K562 (cell line): ENCODE data around the gene RAPGEF5. TPM values are rescaled to one million over a fixed set of nuclear protein-coding genes. Genes with fewer than 3 reads are reported as not detected.

Source experiments
- ATAC-seq: fragments of 200-7000 bp; cut with Tn5 transposase; 3 replicates; pipeline ENCODE4 v1.9.1; 2020; ENCODE audit warnings: moderate library complexity
- BruUV-seq: library from RNA; stranded (reverse); fragments of 400-500 nt; replicated peaks from 2 replicates; lab custom pipeline; 2021; lab: Mats Ljungman, UMichigan
- CTCF ChIA-PET: fragments of 300-600 bp; formaldehyde crosslinking; extraction: SDS; loops from one replicate; lab custom pipeline; 2021; ENCODE audit warnings: low intra/inter-chr PET ratio; lab: Yijun Ruan, JAX
- POLR2A ChIA-PET: fragments of 300-600, 350-650 bp; sonication (Branson Sonifier 250); formaldehyde crosslinking; extraction: SDS; loops from one replicate; lab custom pipeline; 2021; ENCODE audit warnings: antibody characterized with exemption, inconsistent platforms; lab: Yijun Ruan, JAX
- DNase-seq, 4 experiments: peaks; one replicate each; pipeline versions ENCODE4 v3.0.0 to v3.0.0-alpha.2; 2011 to 2018; ENCODE audit warnings: low spot score in 3 of 4, mixed read lengths in 3 of 4; ENCODE audit errors: extremely low read depth in 1 of 4
- FAIRE-seq: peaks from 2 replicates; lab custom pipeline; 2011; peaks lifted over from hg19 to GRCh38; lab: Jason Lieb, UNC
- H2AFZ ChIP-seq: 2 replicates; pipeline ENCODE4 v1.6.0; 2011; ENCODE audit warnings: low read depth, low read length, control low read depth, inconsistent platforms
- H3K27ac ChIP-seq: fragments of 200-600 bp; 3 replicates; pipeline ENCODE4 v1.8.0; 2011; ENCODE audit warnings: low read depth, mild to moderate bottlenecking, control low read depth, inconsistent platforms, low read length, moderate library complexity, mixed read lengths; ENCODE audit errors: extremely low read depth
- H3K27me3 ChIP-seq, 2 experiments: fragments of 300-600 bp in 1 of 2; 2 replicates in 1 of 2; 3 replicates in 1 of 2; pipeline versions ENCODE4 v1.6.0 to v1.8.0; 2011; ENCODE audit warnings: inconsistent platforms in 2 of 2, low read length in 2 of 2, mild to moderate bottlenecking in 1 of 2, mixed read lengths in 1 of 2, moderate library complexity in 1 of 2; ENCODE audit not compliant: control insufficient read depth in 2 of 2, insufficient read depth in 2 of 2
- H3K36me3 ChIP-seq: fragments of 300-600 bp; 3 replicates; pipeline ENCODE4 v1.8.0; 2011; ENCODE audit warnings: mild to moderate bottlenecking, low read length, inconsistent platforms; ENCODE audit not compliant: control insufficient read depth, insufficient read depth
- H3K4me1 ChIP-seq, 2 experiments: fragments of 200-600 bp in 1 of 2; replicated peaks in 1 of 2; 2 replicates in 1 of 2; 3 replicates in 1 of 2; pipeline versions ENCODE4 v1.5.1 to v1.8.0; 2011; ENCODE audit warnings: inconsistent platforms in 2 of 2, low read length in 2 of 2, mild to moderate bottlenecking in 1 of 2, mixed read lengths in 1 of 2, moderate library complexity in 1 of 2; ENCODE audit not compliant: control insufficient read depth in 2 of 2, insufficient read depth in 2 of 2
- H3K4me2 ChIP-seq: 2 replicates; pipeline ENCODE4 v1.6.1; 2011; ENCODE audit warnings: low read length, control low read depth, inconsistent platforms, mixed read lengths; ENCODE audit not compliant: insufficient read depth
- H3K4me3 ChIP-seq: fragments of 200-600 bp; sonication (generic), shearing (Covaris generic); 2 replicates; pipeline ENCODE4 v1.5.1; 2016; ENCODE audit warnings: control low read depth, inconsistent platforms
- H3K79me2 ChIP-seq: fragments of 200-600 bp; 3 replicates; pipeline ENCODE4 v1.8.0; 2011; ENCODE audit warnings: low read length, inconsistent platforms; ENCODE audit not compliant: control insufficient read depth, insufficient read depth
- H3K9ac ChIP-seq, 2 experiments: 2 replicates each; pipeline versions ENCODE4 v1.6.0 to v1.6.1; 2011; ENCODE audit warnings: low read depth in 2 of 2, low read length in 2 of 2, control low read depth in 1 of 2, inconsistent platforms in 1 of 2, mild to moderate bottlenecking in 1 of 2, mixed read lengths in 1 of 2; ENCODE audit not compliant: insufficient read depth in 1 of 2
- H3K9me1 ChIP-seq: one replicate; pipeline ENCODE4 v1.6.0; 2011; ENCODE audit warnings: inconsistent platforms, mild to moderate bottlenecking, low read length, moderate library complexity; ENCODE audit not compliant: control insufficient read depth, insufficient read depth
- H3K9me3 ChIP-seq: replicated peaks from 2 replicates; pipeline ENCODE4 v1.5.1; 2011; ENCODE audit warnings: low read depth, low read length, inconsistent platforms; ENCODE audit not compliant: control insufficient read depth, insufficient read depth
- H4K20me1 ChIP-seq: replicated peaks from 2 replicates; pipeline ENCODE4 v1.6.1; 2011; ENCODE audit warnings: low read length, inconsistent platforms, mixed read lengths; ENCODE audit not compliant: control insufficient read depth, insufficient read depth
- ETV1 ChIP-seq: fragments of 450-650 bp; conservative IDR thresholded peaks from 2 replicates; pipeline ENCODE4 v1.6.1; 2016; ENCODE audit warnings: missing genetic modification characterization, control low read depth, low read depth, missing compliant biosample characterization
- HDAC6 ChIP-seq: IDR thresholded peaks from 2 replicates; pipeline ENCODE4 v1.6.1; 2012; ENCODE audit warnings: low read depth, mild to moderate bottlenecking, control low read depth, inconsistent platforms, low read length, moderate library complexity
- HMGN3 ChIP-seq: IDR thresholded peaks from 2 replicates; pipeline ENCODE4 v1.6.1; 2011; ENCODE audit warnings: borderline replicate concordance, low read depth, mild to moderate bottlenecking, mixed read lengths, low read length; ENCODE audit not compliant: insufficient read length; ENCODE audit errors: extremely low read depth
- HNRNPK ChIP-seq: fragments of 200-400 bp; formaldehyde crosslinking; IDR thresholded peaks from one replicate; pipeline ENCODE4 v1.6.1; 2018; ENCODE audit warnings: mild to moderate bottlenecking, low read depth, low read length; ENCODE audit not compliant: poor library complexity, severe bottlenecking
- NR4A1 ChIP-seq, 2 experiments: fragments of 250-450 bp in 1 of 2; fragments of 450-650 bp in 1 of 2; sonication (Bioruptor Pico) in 1 of 2; IDR thresholded peaks; 2 replicates each; pipeline versions ENCODE4 v1.4.0 to v1.6.1; 2016 to 2020; ENCODE audit warnings: mild to moderate bottlenecking in 2 of 2, missing compliant biosample characterization in 1 of 2, missing genetic modification characterization in 1 of 2, moderate library complexity in 1 of 2
- PML ChIP-seq: IDR thresholded peaks from 2 replicates; pipeline ENCODE4 v1.6.1; 2012; ENCODE audit warnings: low read length, inconsistent platforms
- STAT5A ChIP-seq: IDR thresholded peaks from 2 replicates; pipeline ENCODE4 v1.6.1; 2012; ENCODE audit warnings: low read length, inconsistent platforms, borderline replicate concordance
- TGIF2 ChIP-seq: sonication (generic); formaldehyde crosslinking; IDR thresholded peaks from 2 replicates; pipeline ENCODE4 v1.8.1; 2022; ENCODE audit warnings: mild to moderate bottlenecking, missing genetic modification reagents, moderate library complexity
- ZNF551 ChIP-seq: fragments of 250-450 bp; sonication (Bioruptor Pico); IDR thresholded peaks from 2 replicates; pipeline ENCODE4 v1.5.0; 2021; ENCODE audit warnings: mild to moderate bottlenecking, moderate library complexity
- WGBS: fragments of 100-300 bp; shearing (Covaris generic); methylation state at CpG from one replicate; pipeline ENCODE4 v1.1.6; 2016; ENCODE audit warnings: low coverage, mixed read lengths; ENCODE audit not compliant: insufficient coverage; ENCODE audit errors: missing lambda C conversion rate; 5-methylcytosine and 5-hydroxymethylcytosine counted together
- in situ Hi-C: fragments of 300-500 bp; cut with MboI; formaldehyde crosslinking; loops from 4 replicates; pipeline ENCODE4 v1.15.0; 2018; ENCODE audit warnings: inconsistent platforms, mixed read lengths
- intact Hi-C: fragments of 100-400 bp; cut with micrococcal nuclease; formaldehyde crosslinking; loops from 2 replicates; pipeline ENCODE4 v1.14.2; 2022
- polyA plus RNA-seq, 8 experiments: library from polyadenylated mRNA; depleted of rRNA in 4 of 8; stranded (reverse) in 5 of 8; unstranded in 3 of 8; fragments of >200 nt; fragmentation: Nextera tagmentation in 2 of 8; fragmentation: Illumina TruSeq in 1 of 8; extraction: Ambion mirVana in 2 of 8; extraction: Trizol in 1 of 8; gene quantifications; 2 replicates each; pipeline versions ENCODE4 v1.2.1 to v1.2.3, GENCODE V29; 2011 to 2014; ENCODE audit warnings: inconsistent platforms in 1 of 8, missing spikeins in 1 of 8
- total RNA-seq, 7 experiments: library from RNA; depleted of rRNA in 6 of 7; stranded (reverse); fragments of >200 nt in 6 of 7; fragmentation: Illumina TruSeq in 2 of 7; extraction: Trizol in 2 of 7; gene quantifications; 2 replicates each; pipeline versions ENCODE4 v1.2.1 to v1.2.3, GENCODE V29; 2011 to 2021; ENCODE audit warnings: low replicate concordance in 1 of 7
- TF ChIP-seq, protein P1 (sequence below): sonication (generic); formaldehyde crosslinking; IDR thresholded peaks from 2 replicates; pipeline ENCODE4 v1.8.1; 2023; ENCODE audit warnings: mild to moderate bottlenecking, missing genetic modification reagents
- TF ChIP-seq, protein P2 (sequence below): fragments of 250-450 bp; sonication (Bioruptor Pico); IDR thresholded peaks from 2 replicates; pipeline ENCODE4 v1.5.0; 2020; ENCODE audit warnings: mild to moderate bottlenecking
- TF ChIP-seq, protein P3 (sequence below): fragments of 250-450 bp; sonication (Bioruptor Pico); IDR thresholded peaks from 2 replicates; pipeline ENCODE4 v1.5.0; 2021; ENCODE audit warnings: mild to moderate bottlenecking, moderate library complexity

The RAPGEF5 gene
- total and polyA plus RNA-seq, 9 of the 15 experiments (the other 6 are each of a cell fraction or from before 2014, with no cell fraction given), result 0.39 to 2.0 (median 1.1) TPM

DNA sequence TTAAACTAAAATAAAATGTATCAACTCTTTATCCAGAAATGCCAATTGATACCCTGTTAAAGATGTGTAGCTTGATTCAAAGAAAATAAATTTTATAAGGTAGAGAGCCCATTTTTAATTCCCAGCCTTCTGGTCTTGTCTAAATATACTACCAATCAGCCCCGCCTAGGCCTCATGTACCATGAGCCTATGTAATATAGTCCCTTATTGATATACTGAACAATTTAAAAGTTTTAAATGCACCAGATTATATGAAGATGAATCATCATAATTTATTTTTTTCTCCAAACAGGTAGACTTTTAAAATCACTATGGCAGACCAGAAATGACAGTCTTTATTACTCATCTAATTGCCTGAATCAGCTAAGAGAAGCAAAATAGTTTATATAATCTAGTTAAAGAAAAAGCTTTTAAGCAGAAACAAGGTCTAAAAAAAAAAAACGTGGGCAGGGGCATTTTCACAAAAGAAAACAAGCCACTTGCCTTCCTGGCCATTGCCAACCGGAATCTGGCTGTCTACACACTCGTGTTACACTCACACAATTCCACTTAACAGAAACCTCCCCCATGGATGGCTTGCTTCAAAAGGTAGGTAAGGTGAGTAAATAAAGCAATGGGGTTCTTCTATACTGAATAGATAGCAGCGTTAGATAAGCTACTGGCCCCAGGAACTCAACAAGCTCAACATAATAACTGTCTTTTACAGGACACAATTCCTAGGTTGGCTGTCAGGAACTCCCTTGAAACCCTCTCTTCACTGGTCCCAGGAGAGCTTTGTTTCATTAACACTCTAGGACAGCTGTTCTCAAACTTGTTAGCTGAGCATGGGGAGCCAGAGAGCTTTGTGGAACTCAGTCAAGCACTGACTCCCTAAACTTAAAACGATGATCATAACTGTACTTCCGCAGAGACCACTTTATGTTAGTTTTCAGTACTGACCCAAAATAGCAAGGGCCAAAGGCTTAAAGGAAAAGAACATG lies 37.2 kb downstream of the RAPGEF5 start:
- 15% methylated on average over 7 of the region's 7 CpGs for WGBS
- in situ Hi-C loops, result no loop called here
- POLR2A ChIA-PET, result interaction anchor here (1.1 to 1.3 kb wide), 2 partner anchors 10 to 15 kb away, joined by 3 to 8 read pairs; no protein-coding TSS in a partner anchor
- TF ChIP-seq HDAC6 (no peak), ETV1 (no peak), STAT5A (no peak), PML (no peak), ZNF551 (CRISPR knock-in tag) (no peak), HNRNPK (no peak), TGIF2 (CRISPR knock-in tag) (no peak), HMGN3 (no peak), NR4A1 (CRISPR knock-in tag; IDR thresholded peaks at IDR 0.05) (no peak), NR4A1 (tag; IDR thresholded peaks at IDR 0.05) (no peak)
- TF ChIP-seq, protein P1, sequence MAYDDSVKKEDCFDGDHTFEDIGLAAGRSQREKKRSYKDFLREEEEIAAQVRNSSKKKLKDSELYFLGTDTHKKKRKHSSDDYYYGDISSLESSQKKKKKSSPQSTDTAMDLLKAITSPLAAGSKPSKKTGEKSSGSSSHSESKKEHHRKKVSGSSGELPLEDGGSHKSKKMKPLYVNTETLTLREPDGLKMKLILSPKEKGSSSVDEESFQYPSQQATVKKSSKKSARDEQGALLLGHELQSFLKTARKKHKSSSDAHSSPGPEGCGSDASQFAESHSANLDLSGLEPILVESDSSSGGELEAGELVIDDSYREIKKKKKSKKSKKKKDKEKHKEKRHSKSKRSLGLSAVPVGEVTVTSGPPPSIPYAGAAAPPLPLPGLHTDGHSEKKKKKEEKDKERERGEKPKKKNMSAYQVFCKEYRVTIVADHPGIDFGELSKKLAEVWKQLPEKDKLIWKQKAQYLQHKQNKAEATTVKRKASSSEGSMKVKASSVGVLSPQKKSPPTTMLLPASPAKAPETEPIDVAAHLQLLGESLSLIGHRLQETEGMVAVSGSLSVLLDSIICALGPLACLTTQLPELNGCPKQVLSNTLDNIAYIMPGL (CRISPR knock-in tag), result no peak
- TF ChIP-seq, protein P2, sequence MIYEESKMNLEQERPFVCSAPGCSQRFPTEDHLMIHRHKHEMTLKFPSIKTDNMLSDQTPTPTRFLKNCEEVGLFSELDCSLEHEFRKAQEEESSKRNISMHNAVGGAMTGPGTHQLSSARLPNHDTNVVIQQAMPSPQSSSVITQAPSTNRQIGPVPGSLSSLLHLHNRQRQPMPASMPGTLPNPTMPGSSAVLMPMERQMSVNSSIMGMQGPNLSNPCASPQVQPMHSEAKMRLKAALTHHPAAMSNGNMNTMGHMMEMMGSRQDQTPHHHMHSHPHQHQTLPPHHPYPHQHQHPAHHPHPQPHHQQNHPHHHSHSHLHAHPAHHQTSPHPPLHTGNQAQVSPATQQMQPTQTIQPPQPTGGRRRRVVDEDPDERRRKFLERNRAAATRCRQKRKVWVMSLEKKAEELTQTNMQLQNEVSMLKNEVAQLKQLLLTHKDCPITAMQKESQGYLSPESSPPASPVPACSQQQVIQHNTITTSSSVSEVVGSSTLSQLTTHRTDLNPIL (CRISPR knock-in tag), result no peak
- TF ChIP-seq, protein P3, sequence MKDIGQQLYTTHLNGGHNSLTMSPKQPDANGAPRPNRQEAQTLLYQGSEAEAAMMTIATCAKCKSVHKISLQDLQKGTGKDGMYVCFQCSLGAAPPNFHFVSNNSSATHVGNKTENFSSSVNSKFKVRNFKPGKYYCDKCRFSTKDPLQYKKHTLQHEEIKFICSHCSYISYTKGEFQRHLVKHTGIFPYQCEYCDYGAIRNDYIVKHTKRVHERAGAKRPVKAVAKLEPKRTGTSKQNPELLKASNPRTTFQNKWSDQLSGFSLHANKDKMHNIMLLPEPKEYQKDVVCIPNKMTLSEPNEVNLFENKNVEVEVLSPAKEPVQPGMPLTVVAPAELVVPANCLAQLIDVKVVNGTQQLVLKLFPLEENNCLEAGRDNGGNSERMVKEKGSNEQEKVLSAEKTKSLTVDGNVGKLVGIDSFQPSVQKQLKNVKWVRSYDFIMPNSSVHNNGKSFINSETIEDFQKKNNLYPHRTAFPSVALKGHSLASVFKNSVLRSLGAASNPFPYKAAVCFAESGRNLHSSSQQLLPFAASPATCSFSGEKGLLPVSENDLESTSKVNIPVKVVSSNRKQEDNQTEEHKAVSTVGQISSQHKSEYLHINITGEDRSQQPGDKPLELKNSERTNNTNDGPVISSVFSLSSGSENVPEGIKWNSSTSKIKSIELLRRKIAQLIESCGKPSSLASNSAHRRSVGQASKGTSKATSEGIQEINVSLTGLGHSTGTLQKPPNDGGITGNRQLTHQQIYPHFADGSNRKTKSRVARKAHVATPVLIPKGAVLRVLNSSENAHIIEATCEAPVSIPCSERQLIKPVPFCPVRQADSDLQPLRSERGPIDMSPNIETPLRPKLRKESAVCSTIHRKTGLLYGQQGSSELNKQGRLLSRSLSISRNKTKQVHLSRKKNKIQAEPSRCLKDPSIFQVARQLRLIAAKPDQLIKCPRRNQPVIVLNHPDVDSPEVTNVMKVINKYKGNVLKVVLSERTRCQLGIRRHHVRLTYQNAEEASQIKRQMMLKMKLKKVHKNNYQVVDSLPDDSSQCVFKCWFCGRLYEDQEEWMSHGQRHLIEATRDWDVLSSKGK, result no peak

More for the DNA sequence above, 37.2 kb downstream of the RAPGEF5 start:
- BruUV-seq, result no TSS peak
- intact Hi-C loops, result no loop called here
- Histone ChIP-seq H3K27me3 (no peaks in the 10 kb centered on the region), H3K4me2 (no peak overlapping the region), H2AFZ (peak overlapping the region; percentile 71), H4K20me1 (no peaks in the 10 kb centered on the region), H3K9me3 (no peaks in the 10 kb centered on the region), H3K9me1 (no peaks in the 10 kb centered on the region), H3K9ac (no peak overlapping the region), H3K4me3 (no peak overlapping the region), H3K79me2 (no peaks in the 10 kb centered on the region), H3K4me1 (peaks cover 4 to 15% of the 10 kb centered on the region in 2 experiments; a peak in 3 of 5 replicates), H3K27ac (no peak overlapping the region; the same call in 2 of the 3 replicates), H3K36me3 (no peaks in the 10 kb centered on the region)
- ATAC-seq, result peak; percentile 53; the same call in 2 of the 3 replicates
- CTCF ChIA-PET, result interaction anchor here (0.7 kb wide), 1 partner anchor 10 kb away, joined by 3 read pairs; no protein-coding TSS in a partner anchor
- no peak for DNase-seq
- FAIRE-seq, result peak; percentile 65
